ENCODE measurements around the gene EFEMP1.

- TF ChIP-seq MCM3 (IDR thresholded peaks at IDR 0.05) = no peak
- no peak for TF ChIP-seq GTF3C2 (IDR thresholded peaks at IDR 0.05; ENCODE audit: borderline replicate concordance, extremely low read depth, insufficient read length)
- TF ChIP-seq ZBTB1 (CRISPR knock-in tag; IDR thresholded peaks at IDR 0.05; ENCODE audit: borderline replicate concordance, low read depth) = no peak
Observed at GRCh38 chr2:55906993-55907392, 16.6 kb downstream of the EFEMP1 start.

Measured in K562 (cell line).